ENCODE data around the gene VPS18.

Gene VPS18

GRCh38 chr15:40847223-40847961 lies 46.9 kb upstream of the VPS18 start:
- DNase-seq: peak; percentile 56
- TF ChIP-seq CTCF (IDR thresholded peaks at IDR 0.05; ENCODE audit: low read depth, low read length): no peak
- no peak overlapping the region for H3K4me3 ChIP-seq (ENCODE audit: low read depth, low read length)
- peaks cover 22% of the 10 kb centered on the region for H3K27me3 ChIP-seq
- H3K36me3 ChIP-seq: no peaks in the 10 kb centered on the region
- H3K4me1 ChIP-seq: peaks cover 4% of the 10 kb centered on the region; the same call in 1 of the 2 replicates
- no peaks in the 10 kb centered on the region for H3K9me3 ChIP-seq

GRCh38 chr15:40850576-40851112 lies 43.6 kb upstream of the VPS18 start:
- no peaks in the 10 kb centered on the region for H3K36me3 ChIP-seq
- no peaks in the 10 kb centered on the region for H3K27me3 ChIP-seq
- H3K4me1 ChIP-seq: peaks cover 4% of the 10 kb centered on the region; the same call in 1 of the 2 replicates
- no peaks in the 10 kb centered on the region for H3K9me3 ChIP-seq
- no peak for TF ChIP-seq CTCF (IDR thresholded peaks at IDR 0.05; ENCODE audit: low read depth, low read length)
- no peak for DNase-seq
- no peak overlapping the region for H3K4me3 ChIP-seq (ENCODE audit: low read depth, low read length)

GRCh38 chr15:40852529-40852928 lies 41.7 kb upstream of the VPS18 start:
- no peak overlapping the region for H3K4me3 ChIP-seq (ENCODE audit: low read depth, low read length)
- H3K4me1 ChIP-seq: no peaks in the 10 kb centered on the region; the same call in 1 of the 2 replicates
- no peaks in the 10 kb centered on the region for H3K36me3 ChIP-seq
- no peaks in the 10 kb centered on the region for H3K27me3 ChIP-seq
- no peaks in the 10 kb centered on the region for H3K9me3 ChIP-seq
- TF ChIP-seq CTCF (IDR thresholded peaks at IDR 0.05; ENCODE audit: low read depth, low read length): no peak
- DNase-seq: no peak

GRCh38 chr15:40853241-40853890 lies 40.9 kb upstream of the VPS18 start:
- no peaks in the 10 kb centered on the region for H3K9me3 ChIP-seq
- H3K27me3 ChIP-seq: no peaks in the 10 kb centered on the region
- no peaks in the 10 kb centered on the region for H3K36me3 ChIP-seq
- H3K4me3 ChIP-seq (ENCODE audit: low read depth, low read length): no peak overlapping the region
- no peak for TF ChIP-seq CTCF (IDR thresholded peaks at IDR 0.05; ENCODE audit: low read depth, low read length)
- no peaks in the 10 kb centered on the region for H3K4me1 ChIP-seq
- no peak for DNase-seq

GRCh38 chr15:40854161-40854560 lies 40.1 kb upstream of the VPS18 start:
- Histone ChIP-seq H3K36me3 (no peaks in the 10 kb centered on the region), H3K9me3 (no peaks in the 10 kb centered on the region), H3K27me3 (no peaks in the 10 kb centered on the region), H3K4me3 (ENCODE audit: low read depth, low read length) (no peak overlapping the region), H3K4me1 (no peaks in the 10 kb centered on the region)
- TF ChIP-seq CTCF (IDR thresholded peaks at IDR 0.05; ENCODE audit: low read depth, low read length): no peak
- no peak for DNase-seq

Data from BE2C (cell line).